ENCODE results near the gene TSBP1. TPM values are rescaled to one million over a fixed set of nuclear protein-coding genes. Genes with fewer than 3 reads are reported as not detected.

Gene TSBP1
- total and polyA plus RNA-seq, 8 donors: not detected

DNA sequence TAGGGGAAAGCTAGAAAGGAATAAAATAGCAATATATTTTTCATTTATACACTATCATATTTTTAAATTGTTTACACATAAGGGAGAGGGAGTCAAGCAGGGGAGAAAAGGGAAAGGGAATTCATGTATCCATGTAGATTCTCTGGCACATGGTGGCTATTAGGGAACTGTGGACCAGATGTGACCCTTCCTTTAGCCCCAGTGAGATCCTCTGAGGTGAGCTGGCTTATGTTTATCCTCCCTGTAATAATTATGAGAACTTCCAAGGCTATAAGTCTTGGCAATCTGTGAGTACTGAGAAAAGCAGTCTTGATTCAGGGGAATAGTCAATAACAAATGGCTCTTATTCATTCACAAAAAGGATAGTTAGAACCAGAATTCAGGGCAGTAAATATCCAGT lies 42.6 kb downstream of the TSBP1 start:
- no peaks in the 10 kb centered on the region for H3K27me3 ChIP-seq
- H3K9me3 ChIP-seq: no peaks in the 10 kb centered on the region
- TF ChIP-seq EP300 (IDR thresholded peaks at IDR 0.05): no peak
- TF ChIP-seq, protein P1, sequence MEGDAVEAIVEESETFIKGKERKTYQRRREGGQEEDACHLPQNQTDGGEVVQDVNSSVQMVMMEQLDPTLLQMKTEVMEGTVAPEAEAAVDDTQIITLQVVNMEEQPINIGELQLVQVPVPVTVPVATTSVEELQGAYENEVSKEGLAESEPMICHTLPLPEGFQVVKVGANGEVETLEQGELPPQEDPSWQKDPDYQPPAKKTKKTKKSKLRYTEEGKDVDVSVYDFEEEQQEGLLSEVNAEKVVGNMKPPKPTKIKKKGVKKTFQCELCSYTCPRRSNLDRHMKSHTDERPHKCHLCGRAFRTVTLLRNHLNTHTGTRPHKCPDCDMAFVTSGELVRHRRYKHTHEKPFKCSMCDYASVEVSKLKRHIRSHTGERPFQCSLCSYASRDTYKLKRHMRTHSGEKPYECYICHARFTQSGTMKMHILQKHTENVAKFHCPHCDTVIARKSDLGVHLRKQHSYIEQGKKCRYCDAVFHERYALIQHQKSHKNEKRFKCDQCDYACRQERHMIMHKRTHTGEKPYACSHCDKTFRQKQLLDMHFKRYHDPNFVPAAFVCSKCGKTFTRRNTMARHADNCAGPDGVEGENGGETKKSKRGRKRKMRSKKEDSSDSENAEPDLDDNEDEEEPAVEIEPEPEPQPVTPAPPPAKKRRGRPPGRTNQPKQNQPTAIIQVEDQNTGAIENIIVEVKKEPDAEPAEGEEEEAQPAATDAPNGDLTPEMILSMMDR (IDR thresholded peaks at IDR 0.05): no peak
- no peak for TF ChIP-seq POLR2A (IDR thresholded peaks at IDR 0.05)
- TF ChIP-seq POLR2AphosphoS5 (IDR thresholded peaks at IDR 0.05): no peak
- no peak for DNase-seq
- intact Hi-C loops (cut with DNase I; ENCODE audit: low total_unique reads): no loop called here
- H3K27ac ChIP-seq: no peak overlapping the region
- no peaks in the 10 kb centered on the region for H3K36me3 ChIP-seq
- H3K4me3 ChIP-seq: no peak overlapping the region
- H3K4me1 ChIP-seq: no peaks in the 10 kb centered on the region

GRCh38 chr6:32327103-32327502 lies 44.6 kb downstream of the TSBP1 start:
- H3K27me3 ChIP-seq: no peaks in the 10 kb centered on the region
- H3K36me3 ChIP-seq: no peaks in the 10 kb centered on the region
- 56 to 86% (median 85%) methylated on average over 3 of the region's 3 CpGs for WGBS, 5 donors
- intact Hi-C loops (cut with DNase I; ENCODE audit: low total_unique reads): no loop called here
- no peak overlapping the region for H3K4me3 ChIP-seq
- peak in 1 of 2 donors; percentile 2 for DNase-seq
- H3K4me1 ChIP-seq: no peaks in the 10 kb centered on the region
- H3K27ac ChIP-seq: no peak overlapping the region
- H3K9me3 ChIP-seq: no peaks in the 10 kb centered on the region
- TF ChIP-seq, protein P1 (IDR thresholded peaks at IDR 0.05): no peak
- no peak for TF ChIP-seq POLR2A (IDR thresholded peaks at IDR 0.05)
- no peak for TF ChIP-seq EP300 (IDR thresholded peaks at IDR 0.05)
- no peak for TF ChIP-seq POLR2AphosphoS5 (IDR thresholded peaks at IDR 0.05)

DNA sequence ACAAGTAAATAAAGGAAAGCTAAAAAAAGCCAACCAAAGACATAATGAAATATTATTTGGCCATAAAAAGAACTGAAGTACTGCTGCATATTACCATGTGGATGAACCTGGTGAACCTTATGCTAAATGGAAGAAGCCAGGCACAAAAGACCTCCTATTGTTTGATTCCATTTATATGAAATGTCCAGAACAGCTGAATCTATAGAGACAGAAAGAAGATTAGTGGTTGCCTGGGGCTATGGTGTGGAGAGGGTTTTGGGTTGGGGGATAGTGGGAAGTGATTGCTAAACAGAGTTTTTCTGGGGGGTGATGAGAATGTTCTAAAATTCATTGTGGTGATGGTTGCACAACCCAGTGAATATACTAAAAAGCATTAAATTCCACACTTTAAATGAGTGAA lies 53.2 kb downstream of the TSBP1 start:
- DNase-seq: no peak

GRCh38 chr6:32317541-32317940 lies 54.2 kb downstream of the TSBP1 start:
- H3K27me3 ChIP-seq: no peaks in the 10 kb centered on the region
- 59 to 80% (median 61%) methylated on average over 5 of the region's 5 CpGs for WGBS, 5 donors
- DNase-seq: no peak
- H3K36me3 ChIP-seq: no peaks in the 10 kb centered on the region
- H3K4me3 ChIP-seq: no peak overlapping the region
- no peak overlapping the region for H3K27ac ChIP-seq
- intact Hi-C loops (cut with DNase I; ENCODE audit: low total_unique reads): no loop called here
- H3K4me1 ChIP-seq: no peaks in the 10 kb centered on the region
- TF ChIP-seq POLR2AphosphoS5 (IDR thresholded peaks at IDR 0.05): no peak
- TF ChIP-seq, protein P1 (IDR thresholded peaks at IDR 0.05): no peak
- no peak for TF ChIP-seq EP300 (IDR thresholded peaks at IDR 0.05)
- TF ChIP-seq POLR2A (IDR thresholded peaks at IDR 0.05): no peak
- H3K9me3 ChIP-seq: no peaks in the 10 kb centered on the region

More for the DNA sequence above, 53.2 kb downstream of the TSBP1 start:
- Histone ChIP-seq H3K27me3 (no peaks in the 10 kb centered on the region), H3K4me1 (no peaks in the 10 kb centered on the region), H3K9me3 (no peaks in the 10 kb centered on the region), H3K27ac (no peak overlapping the region), H3K36me3 (no peaks in the 10 kb centered on the region), H3K4me3 (no peak overlapping the region)
- intact Hi-C loops (cut with DNase I; ENCODE audit: low total_unique reads): no loop called here
- TF ChIP-seq EP300 (IDR thresholded peaks at IDR 0.05): no peak
- TF ChIP-seq, protein P1 (IDR thresholded peaks at IDR 0.05): no peak
- TF ChIP-seq POLR2AphosphoS5 (IDR thresholded peaks at IDR 0.05): no peak
- no peak for TF ChIP-seq POLR2A (IDR thresholded peaks at IDR 0.05)
